NCI-H446 treated with DMSO at 0.1 percent for 48 hours (cell line): ENCODE data around the gene EFCAB11.

Experiments
- DNase-seq: peaks from one replicate; lab custom pipeline; 2025; lab: John Stamatoyannopoulos, UW

The EFCAB11 gene

DNA sequence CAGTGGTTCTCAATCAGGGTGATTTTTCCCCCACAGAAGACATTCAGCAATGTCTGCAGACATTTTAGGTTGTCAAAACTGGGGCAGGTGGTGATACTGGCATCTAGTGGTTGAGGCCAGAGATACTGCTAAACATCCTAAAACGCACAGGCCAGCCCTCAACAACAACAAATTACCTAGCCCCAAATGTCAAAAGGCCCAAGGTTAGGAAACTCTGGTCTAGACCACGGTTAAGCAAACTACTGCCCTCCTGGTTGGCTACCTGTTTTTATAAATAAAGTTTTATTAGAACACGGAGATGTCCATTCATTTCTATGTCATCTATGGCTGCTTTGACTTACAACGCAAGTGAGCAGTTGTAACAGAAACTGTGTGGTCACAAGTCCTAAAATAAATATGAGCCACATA lies 186.7 kb downstream of the EFCAB11 start:
- DNase-seq: peak; percentile 21

- DNase-seq: no peak
Measured at GRCh38 chr14:89767131-89767530, 187.4 kb downstream of the EFCAB11 start.

- no peak for DNase-seq
Measured at GRCh38 chr14:89765346-89765745, 189.2 kb downstream of the EFCAB11 start.

DNA sequence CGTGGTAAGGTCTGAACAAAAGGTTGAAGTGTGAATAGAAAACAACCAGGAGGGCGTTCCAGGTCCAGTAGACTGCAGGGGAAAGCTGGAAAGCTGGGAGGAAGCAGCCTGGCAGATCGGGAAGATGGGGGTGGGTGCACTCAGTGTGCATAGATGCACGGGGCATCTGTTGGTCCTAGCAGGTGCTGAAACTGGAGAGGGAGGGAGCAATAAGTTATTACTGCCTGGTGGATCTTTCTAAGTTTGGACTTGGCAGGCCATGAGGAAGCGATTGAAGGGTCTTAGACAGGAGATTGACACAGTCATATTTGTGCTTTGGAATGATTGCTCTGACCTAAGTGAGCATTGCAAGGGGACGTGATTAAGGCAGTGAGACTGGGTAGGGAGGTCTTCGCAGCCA lies 194.4 kb downstream of the EFCAB11 start:
- DNase-seq: no peak

DNA sequence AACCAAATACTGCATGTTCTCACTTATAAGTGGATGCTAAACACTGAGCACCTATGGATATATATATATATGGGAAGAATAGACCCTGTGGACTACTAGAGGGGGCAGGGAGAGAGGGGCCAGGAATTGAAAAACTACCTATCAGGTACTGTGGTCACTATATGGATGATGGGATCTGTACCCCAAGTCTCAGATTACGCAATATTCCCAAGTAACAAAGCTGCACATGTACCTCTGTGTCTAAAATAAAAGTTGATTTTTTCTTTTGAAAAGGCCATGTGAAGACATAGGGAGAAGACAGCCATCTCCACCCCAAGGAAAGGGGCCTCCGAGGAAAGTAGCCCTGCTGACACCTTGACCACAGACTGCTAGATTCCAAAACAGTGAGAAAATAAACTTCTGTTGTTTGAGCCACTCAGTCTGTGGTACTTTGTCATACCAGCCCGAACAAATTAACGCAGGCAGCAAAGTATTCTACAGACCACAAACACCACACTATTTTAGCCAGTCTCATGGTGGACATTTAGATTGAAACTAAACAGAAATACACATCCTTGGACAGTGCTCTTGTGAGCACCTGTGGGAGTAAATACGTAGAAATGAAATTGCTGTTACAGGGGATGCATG lies 197.1 kb downstream of the EFCAB11 start:
- DNase-seq: no peak

- DNase-seq: no peak
Measured at GRCh38 chr14:89755816-89756215, 198.7 kb downstream of the EFCAB11 start.

DNA sequence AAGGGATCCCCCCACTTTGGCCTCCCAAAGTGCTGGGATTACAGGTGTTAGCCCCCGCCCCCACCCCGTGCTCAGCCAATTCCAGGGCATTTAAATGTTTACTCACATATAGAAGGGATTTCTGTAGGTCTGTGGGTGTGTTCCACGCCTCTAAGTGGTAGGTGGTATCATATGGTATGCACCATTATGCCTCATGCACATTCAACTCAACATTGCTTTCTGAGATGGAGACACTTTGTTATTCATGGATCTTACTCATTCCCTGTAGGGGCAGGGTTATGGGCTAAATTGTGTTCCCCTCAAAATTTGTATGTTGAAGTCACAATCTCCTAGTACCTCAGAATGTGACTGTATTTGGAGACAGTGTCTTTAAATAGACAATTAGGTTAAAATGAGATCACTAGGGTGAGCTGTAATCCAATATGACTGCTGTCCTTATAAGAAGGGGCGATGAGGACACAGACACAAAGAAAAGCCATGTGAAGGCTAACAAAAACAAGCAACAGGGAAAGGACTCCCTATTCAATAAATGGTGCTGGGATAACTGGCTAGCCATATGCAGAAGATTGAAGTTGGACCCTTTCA lies 200.6 kb downstream of the EFCAB11 start:
- DNase-seq: no peak

- peak; percentile 27 for DNase-seq
Measured at GRCh38 chr14:89750908-89751392, 203.6 kb downstream of the EFCAB11 start.

- DNase-seq: no peak
Measured at GRCh38 chr14:89750281-89750755, 204.2 kb downstream of the EFCAB11 start.

- DNase-seq: no peak
Measured at GRCh38 chr14:89748004-89748403, 206.5 kb downstream of the EFCAB11 start.

DNA sequence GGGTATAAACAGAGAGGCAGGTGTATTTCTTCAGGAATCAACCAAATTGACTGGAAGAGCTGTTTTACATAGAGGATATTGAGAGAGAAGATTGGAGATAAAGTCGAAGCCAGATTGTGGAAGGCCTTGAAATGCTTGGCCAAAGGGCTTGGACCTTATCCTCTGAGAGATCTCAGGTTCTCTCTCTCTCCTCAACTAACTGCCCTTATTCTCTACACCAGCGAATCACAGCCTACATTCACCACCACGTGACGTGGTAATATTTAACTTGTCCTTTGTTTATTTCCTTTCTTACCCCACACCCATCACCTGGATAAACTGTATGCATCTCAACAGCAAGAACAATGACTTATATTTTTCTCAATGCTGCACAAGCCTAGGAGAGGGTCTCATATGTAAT lies 207.4 kb downstream of the EFCAB11 start:
- DNase-seq: no peak

GRCh38 chr14:89746654-89747053 lies 207.9 kb downstream of the EFCAB11 start:
- no peak for DNase-seq

DNA sequence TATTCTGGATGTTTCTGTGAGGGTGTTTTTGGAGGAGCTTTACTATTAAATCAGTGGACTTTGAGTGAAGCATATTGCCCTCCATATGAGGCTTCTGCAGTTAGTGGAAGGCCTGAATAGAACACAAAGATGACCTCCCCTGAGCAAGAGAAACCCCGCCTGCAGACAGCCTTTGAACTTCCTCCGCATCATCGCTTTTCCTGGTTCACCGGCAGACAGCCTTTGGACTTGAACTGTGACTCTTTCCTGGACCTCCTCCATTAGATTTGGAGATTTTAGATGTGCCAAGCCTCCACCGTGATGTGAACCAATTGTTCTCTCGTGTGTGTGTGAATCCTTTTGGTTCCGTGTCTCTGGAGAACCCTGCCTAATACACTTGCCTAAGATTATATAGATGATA lies 208.4 kb downstream of the EFCAB11 start:
- DNase-seq: no peak
